Epithelial cell of esophagus (primary cell): ENCODE results near the gene AOPEP.
A peak's percentile ranks its signal among the peaks of the same experiment; 100 is the strongest.

ENCODE experiments used
- DNase-seq: peaks from one replicate; pipeline ENCODE4 v3.0.0; 2010; ENCODE audit warnings: low read depth
- H3K4me3 ChIP-seq: 2 replicates; pipeline ENCODE4 v1.5.1; 2011; ENCODE audit warnings: mild to moderate bottlenecking, low read length, control low read depth
- CTCF ChIP-seq: IDR thresholded peaks from 2 replicates; pipeline ENCODE4 v1.5.1; 2011; ENCODE audit warnings: low read depth, mild to moderate bottlenecking, low read length, control low read depth, inconsistent platforms; ENCODE audit not compliant: insufficient read depth; ENCODE audit errors: missing control alignments

The AOPEP gene

GRCh38 chr9:95102001-95102433 lies 375.5 kb downstream of the AOPEP start:
- H3K4me3 ChIP-seq = no peak overlapping the region
- TF ChIP-seq CTCF = no peak
- peak; percentile 98 for DNase-seq

GRCh38 chr9:95102572-95102971 lies 376.1 kb downstream of the AOPEP start:
- TF ChIP-seq CTCF = no peak

GRCh38 chr9:95103281-95103771 lies 376.8 kb downstream of the AOPEP start:
- DNase-seq = no peak
- TF ChIP-seq CTCF = peak; percentile 14
- H3K4me3 ChIP-seq = no peak overlapping the region

More at GRCh38 chr9:95102572-95102971, 376.1 kb downstream of the AOPEP start:
- no peak overlapping the region for H3K4me3 ChIP-seq
- no peak for DNase-seq

- no peak overlapping the region for H3K4me3 ChIP-seq
- no peak for TF ChIP-seq CTCF
- no peak for DNase-seq
Observed at GRCh38 chr9:95103871-95104580, 377.5 kb downstream of the AOPEP start.

- no peak overlapping the region for H3K4me3 ChIP-seq
- TF ChIP-seq CTCF = no peak
- no peak for DNase-seq
Observed at GRCh38 chr9:95104581-95104960, 378.1 kb downstream of the AOPEP start.

GRCh38 chr9:95104980-95105379 lies 378.5 kb downstream of the AOPEP start:
- no peak for TF ChIP-seq CTCF
- DNase-seq = peak; percentile 46
- H3K4me3 ChIP-seq = no peak overlapping the region

GRCh38 chr9:95105519-95106287 lies 379.2 kb downstream of the AOPEP start:
- no peak overlapping the region for H3K4me3 ChIP-seq
- no peak for TF ChIP-seq CTCF
- peak; percentile 95 for DNase-seq
